ENCODE data around the gene TSPAN31.
A peak's percentile ranks its signal among the peaks of the same experiment; 100 is the strongest.

TSPAN31 gene

DNA sequence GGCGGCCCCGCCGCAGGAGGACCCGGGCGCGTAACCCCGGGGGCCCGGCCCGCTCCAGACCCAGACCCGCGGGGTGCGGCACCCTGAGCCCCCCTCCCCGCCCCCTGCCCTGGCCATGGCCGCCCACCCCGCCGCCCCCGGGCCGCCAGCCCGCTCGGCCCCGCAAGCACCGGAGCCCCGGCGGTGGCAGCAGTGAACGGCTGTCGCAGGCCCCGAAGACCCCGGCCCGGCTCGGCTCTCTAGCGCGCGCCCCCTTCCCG is 10.3 kb downstream of the TSPAN31 start:
- Histone ChIP-seq H3K36me3 (ENCODE audit: low read depth) (peaks cover 20% of the 10 kb centered on the region), H3K9me3 (ENCODE audit: severe bottlenecking) (no peaks in the 10 kb centered on the region), H3K27me3 (ENCODE audit: insufficient read depth, poor library complexity, severe bottlenecking) (no peaks in the 10 kb centered on the region), H3K4me3 (ENCODE audit: severe bottlenecking) (peak overlapping the region; percentile 78), H3K27ac (ENCODE audit: poor library complexity, severe bottlenecking) (peak overlapping the region; percentile 65), H3K4me1 (ENCODE audit: insufficient read depth, poor library complexity, severe bottlenecking) (peaks cover 8% of the 10 kb centered on the region)
- DNase-seq (ENCODE audit: low spot score) (no peak), ATAC-seq (ENCODE audit: low read depth) (no peak)
- TF ChIP-seq, protein P1, sequence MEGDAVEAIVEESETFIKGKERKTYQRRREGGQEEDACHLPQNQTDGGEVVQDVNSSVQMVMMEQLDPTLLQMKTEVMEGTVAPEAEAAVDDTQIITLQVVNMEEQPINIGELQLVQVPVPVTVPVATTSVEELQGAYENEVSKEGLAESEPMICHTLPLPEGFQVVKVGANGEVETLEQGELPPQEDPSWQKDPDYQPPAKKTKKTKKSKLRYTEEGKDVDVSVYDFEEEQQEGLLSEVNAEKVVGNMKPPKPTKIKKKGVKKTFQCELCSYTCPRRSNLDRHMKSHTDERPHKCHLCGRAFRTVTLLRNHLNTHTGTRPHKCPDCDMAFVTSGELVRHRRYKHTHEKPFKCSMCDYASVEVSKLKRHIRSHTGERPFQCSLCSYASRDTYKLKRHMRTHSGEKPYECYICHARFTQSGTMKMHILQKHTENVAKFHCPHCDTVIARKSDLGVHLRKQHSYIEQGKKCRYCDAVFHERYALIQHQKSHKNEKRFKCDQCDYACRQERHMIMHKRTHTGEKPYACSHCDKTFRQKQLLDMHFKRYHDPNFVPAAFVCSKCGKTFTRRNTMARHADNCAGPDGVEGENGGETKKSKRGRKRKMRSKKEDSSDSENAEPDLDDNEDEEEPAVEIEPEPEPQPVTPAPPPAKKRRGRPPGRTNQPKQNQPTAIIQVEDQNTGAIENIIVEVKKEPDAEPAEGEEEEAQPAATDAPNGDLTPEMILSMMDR (IDR thresholded peaks at IDR 0.05; ENCODE audit: poor library complexity, severe bottlenecking) = no peak

DNA sequence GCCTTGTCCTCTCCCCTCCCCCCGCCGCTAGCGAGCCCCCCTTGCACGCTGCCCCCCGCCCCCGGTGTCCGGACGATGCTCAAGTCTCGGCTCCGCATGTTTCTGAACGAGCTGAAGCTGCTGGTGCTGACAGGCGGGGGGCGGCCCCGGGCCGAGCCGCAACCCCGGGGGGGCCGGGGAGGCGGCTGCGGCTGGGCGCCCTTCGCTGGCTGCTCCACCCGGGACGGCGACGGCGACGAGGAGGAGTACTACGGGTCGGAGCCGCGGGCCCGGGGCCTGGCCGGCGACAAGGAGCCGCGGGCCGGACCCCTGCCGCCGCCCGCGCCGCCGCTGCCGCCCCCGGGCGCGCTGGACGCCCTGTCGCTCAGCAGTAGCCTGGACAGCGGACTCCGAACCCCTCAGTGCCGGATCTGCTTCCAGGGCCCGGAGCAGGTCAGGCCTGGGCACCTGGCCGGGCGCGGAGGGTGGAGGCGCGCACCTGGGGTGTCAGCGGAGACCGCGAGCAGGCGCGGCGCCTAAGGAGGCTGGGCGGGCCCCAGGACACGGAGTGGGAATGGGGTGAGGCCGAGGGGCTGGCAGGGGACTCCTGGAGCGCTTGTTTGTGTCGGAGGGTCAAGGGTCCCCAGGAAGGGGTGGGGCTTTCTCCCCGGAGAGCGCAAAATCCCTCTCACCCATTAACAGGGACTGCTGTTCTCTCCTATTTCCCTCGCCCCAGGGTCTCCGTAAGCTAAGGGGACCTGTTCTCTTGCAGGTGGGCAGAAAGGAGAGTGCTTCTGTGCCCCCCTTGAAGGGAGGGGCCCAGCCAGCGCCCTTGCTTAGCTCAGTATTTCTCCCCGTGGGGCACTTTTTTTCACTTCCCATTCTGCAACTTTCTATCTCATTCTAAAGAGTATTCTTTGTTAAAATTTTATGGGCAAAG is 10.9 kb downstream of the TSPAN31 start:
- DNase-seq (ENCODE audit: low spot score) (no peak), ATAC-seq (ENCODE audit: low read depth) (peak; percentile 10; the same call in 2 of the 3 replicates)
- TF ChIP-seq, protein P1 (IDR thresholded peaks at IDR 0.05; ENCODE audit: poor library complexity, severe bottlenecking) = no peak
- H3K9me3 ChIP-seq (ENCODE audit: severe bottlenecking) = no peaks in the 10 kb centered on the region
- H3K27me3 ChIP-seq (ENCODE audit: insufficient read depth, poor library complexity, severe bottlenecking) = no peaks in the 10 kb centered on the region
- peak overlapping the region; percentile 65 for H3K27ac ChIP-seq (ENCODE audit: poor library complexity, severe bottlenecking)
- peak overlapping the region; percentile 78 for H3K4me3 ChIP-seq (ENCODE audit: severe bottlenecking)
- H3K36me3 ChIP-seq (ENCODE audit: low read depth) = peaks cover 18% of the 10 kb centered on the region
- H3K4me1 ChIP-seq (ENCODE audit: insufficient read depth, poor library complexity, severe bottlenecking) = peaks cover 8% of the 10 kb centered on the region

DNA sequence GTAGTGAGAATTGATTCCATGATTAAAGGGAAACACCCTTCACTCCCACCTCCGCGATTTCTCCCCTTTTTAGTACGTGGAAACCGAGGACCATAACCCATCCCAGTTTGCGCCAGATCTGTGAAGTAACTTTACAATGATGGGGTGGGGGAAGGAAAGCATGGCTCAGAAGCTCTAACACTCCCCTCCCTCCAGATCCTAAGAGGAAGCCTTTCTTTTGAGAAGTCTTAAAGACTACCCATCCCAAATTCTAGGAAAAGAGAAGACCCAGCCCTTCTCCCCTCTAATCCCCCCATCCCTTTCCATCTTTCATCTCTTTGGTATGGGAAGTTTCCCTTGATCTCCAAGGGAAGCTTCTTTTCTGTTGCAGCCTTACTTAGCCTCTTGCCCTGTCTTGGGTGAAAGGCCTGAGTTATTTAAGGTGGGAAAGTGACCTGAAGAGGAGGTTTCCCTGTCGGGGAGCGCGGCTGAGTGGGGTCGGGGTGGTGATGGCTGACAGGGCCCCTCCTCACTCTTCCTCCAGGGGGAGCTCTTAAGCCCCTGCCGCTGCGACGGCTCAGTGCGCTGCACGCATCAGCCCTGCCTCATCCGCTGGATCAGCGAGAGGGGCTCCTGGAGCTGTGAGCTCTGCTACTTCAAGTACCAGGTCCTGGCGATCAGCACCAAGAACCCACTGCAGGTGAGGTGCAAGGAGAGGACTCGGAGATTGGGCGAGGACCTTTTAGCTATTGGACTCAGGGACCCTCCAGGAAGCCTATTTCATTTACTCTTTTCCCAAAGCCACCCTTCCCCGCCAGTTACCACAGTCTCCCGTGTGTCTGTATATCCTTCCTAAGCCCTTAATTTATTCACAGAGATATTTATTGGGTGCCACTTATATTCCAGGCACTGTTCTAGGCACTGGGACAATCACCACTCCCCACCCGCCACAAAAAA is 11.8 kb downstream of the TSPAN31 start:
- ATAC-seq (ENCODE audit: low read depth) (0 out of 3 replicates have a peak, but pooled peaks have one; percentile 26), DNase-seq (ENCODE audit: low spot score) (no peak)
- peak overlapping the region; percentile 65 for H3K27ac ChIP-seq (ENCODE audit: poor library complexity, severe bottlenecking)

DNA sequence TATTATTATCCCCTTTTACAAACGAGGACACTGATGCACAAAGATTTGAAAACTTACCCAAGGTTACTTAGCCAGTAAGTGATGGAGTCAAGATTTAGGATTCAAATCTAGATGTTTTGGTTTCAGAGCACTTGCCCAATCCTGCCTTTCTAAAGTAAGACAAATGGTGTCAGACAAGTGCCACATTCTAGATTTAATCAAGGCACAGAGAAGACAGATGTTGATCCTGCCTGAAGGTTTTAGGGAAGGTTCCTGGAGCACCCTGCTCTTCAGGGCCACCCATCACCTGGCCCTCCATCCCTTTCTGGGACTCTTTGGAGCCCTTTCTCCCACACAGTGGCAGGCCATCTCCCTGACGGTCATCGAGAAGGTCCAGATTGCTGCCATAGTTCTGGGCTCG is 12.9 kb downstream of the TSPAN31 start:
- H3K36me3 ChIP-seq (ENCODE audit: low read depth) = peaks cover 22% of the 10 kb centered on the region
- no peak for ATAC-seq (ENCODE audit: low read depth)

More for the DNA sequence above, 11.8 kb downstream of the TSPAN31 start:
- H3K27me3 ChIP-seq (ENCODE audit: insufficient read depth, poor library complexity, severe bottlenecking) = no peaks in the 10 kb centered on the region
- H3K4me1 ChIP-seq (ENCODE audit: insufficient read depth, poor library complexity, severe bottlenecking) = peaks cover 8% of the 10 kb centered on the region
- H3K4me3 ChIP-seq (ENCODE audit: severe bottlenecking) = peak overlapping the region; percentile 78
- H3K36me3 ChIP-seq (ENCODE audit: low read depth) = peaks cover 11% of the 10 kb centered on the region
- TF ChIP-seq, protein P1 (IDR thresholded peaks at IDR 0.05; ENCODE audit: poor library complexity, severe bottlenecking) = peak; percentile 93
- H3K9me3 ChIP-seq (ENCODE audit: severe bottlenecking) = no peaks in the 10 kb centered on the region

More for the DNA sequence above, 12.9 kb downstream of the TSPAN31 start:
- Histone ChIP-seq H3K9me3 (ENCODE audit: severe bottlenecking) (no peaks in the 10 kb centered on the region), H3K27ac (ENCODE audit: poor library complexity, severe bottlenecking) (no peak overlapping the region), H3K4me3 (ENCODE audit: severe bottlenecking) (no peak overlapping the region), H3K4me1 (ENCODE audit: insufficient read depth, poor library complexity, severe bottlenecking) (peaks cover 6% of the 10 kb centered on the region), H3K27me3 (ENCODE audit: insufficient read depth, poor library complexity, severe bottlenecking) (no peaks in the 10 kb centered on the region)
- TF ChIP-seq, protein P1 (IDR thresholded peaks at IDR 0.05; ENCODE audit: poor library complexity, severe bottlenecking) = no peak
- DNase-seq (ENCODE audit: low spot score) = no peak

Data from RWPE2 (cell line).